ENCODE measurements around the gene FBXL15. TPM values are rescaled to one million over a fixed set of nuclear protein-coding genes. Genes with fewer than 3 reads are reported as not detected.
A peak's percentile ranks its signal among the peaks of the same experiment; 100 is the strongest.

FBXL15 gene
- total and polyA plus RNA-seq, 2 donors (not counting 1 experiment from before 2014, with no cell fraction given) = 2.8 to 7.3 TPM

GRCh38 chr10:102422545-102423129, 2.0 kb downstream of the FBXL15 start:
- H2AFZ ChIP-seq (ENCODE audit: low read length) = peak overlapping the region; percentile 26

GRCh38 chr10:102423372-102423968, 2.8 kb downstream of the FBXL15 start:
- Histone ChIP-seq H3K4me2 (ENCODE audit: extremely low read depth, insufficient read depth, low read length) (no peak overlapping the region), H3K79me2 (ENCODE audit: control insufficient read depth, insufficient read depth, low read length) (peaks cover 3% of the 10 kb centered on the region), H3K9ac (ENCODE audit: insufficient read depth, low read length) (no peak overlapping the region), H3K9me3 (ENCODE audit: control insufficient read depth, insufficient read depth, low read depth, low read length) (no peaks in the 10 kb centered on the region), H4K20me1 (ENCODE audit: control insufficient read depth, extremely low read depth, insufficient read depth, low read length) (peaks cover 2% of the 10 kb centered on the region), H3K4me3 (replicated peaks in 1 of 4; ENCODE audit: control extremely low read depth in 1 of 4, insufficient read depth in 1 of 4, low read depth in 3 of 4, low read length in 4 of 4) (no peak overlapping the region), H3K36me3 (ENCODE audit: control insufficient read depth, insufficient read depth, low read length) (peaks cover 11% of the 10 kb centered on the region), H3K4me1 (ENCODE audit: control insufficient read depth, extremely low read depth, insufficient read depth, low read length) (peaks cover 24% of the 10 kb centered on the region), H3K27ac (ENCODE audit: insufficient read depth, low read length) (no peak overlapping the region), H3K27me3 (ENCODE audit: control insufficient read depth, insufficient read depth, low read length) (peaks cover 7% of the 10 kb centered on the region), H2AFZ (ENCODE audit: low read length) (no peak overlapping the region)
- no peak for TF ChIP-seq EZH2 (IDR thresholded peaks at IDR 0.05; ENCODE audit: low read length, missing control alignments)
- TF ChIP-seq, protein P1, sequence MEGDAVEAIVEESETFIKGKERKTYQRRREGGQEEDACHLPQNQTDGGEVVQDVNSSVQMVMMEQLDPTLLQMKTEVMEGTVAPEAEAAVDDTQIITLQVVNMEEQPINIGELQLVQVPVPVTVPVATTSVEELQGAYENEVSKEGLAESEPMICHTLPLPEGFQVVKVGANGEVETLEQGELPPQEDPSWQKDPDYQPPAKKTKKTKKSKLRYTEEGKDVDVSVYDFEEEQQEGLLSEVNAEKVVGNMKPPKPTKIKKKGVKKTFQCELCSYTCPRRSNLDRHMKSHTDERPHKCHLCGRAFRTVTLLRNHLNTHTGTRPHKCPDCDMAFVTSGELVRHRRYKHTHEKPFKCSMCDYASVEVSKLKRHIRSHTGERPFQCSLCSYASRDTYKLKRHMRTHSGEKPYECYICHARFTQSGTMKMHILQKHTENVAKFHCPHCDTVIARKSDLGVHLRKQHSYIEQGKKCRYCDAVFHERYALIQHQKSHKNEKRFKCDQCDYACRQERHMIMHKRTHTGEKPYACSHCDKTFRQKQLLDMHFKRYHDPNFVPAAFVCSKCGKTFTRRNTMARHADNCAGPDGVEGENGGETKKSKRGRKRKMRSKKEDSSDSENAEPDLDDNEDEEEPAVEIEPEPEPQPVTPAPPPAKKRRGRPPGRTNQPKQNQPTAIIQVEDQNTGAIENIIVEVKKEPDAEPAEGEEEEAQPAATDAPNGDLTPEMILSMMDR (conservative IDR thresholded peaks at IDR 0.05 in 1 of 2, IDR thresholded peaks at IDR 0.05 in 1 of 2; ENCODE audit: low read depth in 1 of 2, low read length in 2 of 2) = no peak
- DNase-seq (ENCODE audit: low read depth in 2 of 2) = no peak

More at GRCh38 chr10:102422545-102423129, 2.0 kb downstream of the FBXL15 start:
- peak; percentile 62 to 71 for DNase-seq (ENCODE audit: low read depth in 2 of 2)
- peak overlapping the region; percentile 72 to 94 (median 92) for H3K4me3 ChIP-seq (replicated peaks in 1 of 4; ENCODE audit: control extremely low read depth in 1 of 4, insufficient read depth in 1 of 4, low read depth in 3 of 4, low read length in 4 of 4)
- no peak overlapping the region for H3K9ac ChIP-seq (ENCODE audit: insufficient read depth, low read length)
- peaks cover 3% of the 10 kb centered on the region for H3K79me2 ChIP-seq (ENCODE audit: control insufficient read depth, insufficient read depth, low read length)
- TF ChIP-seq, protein P1 (conservative IDR thresholded peaks at IDR 0.05 in 1 of 2, IDR thresholded peaks at IDR 0.05 in 1 of 2; ENCODE audit: low read depth in 1 of 2, low read length in 2 of 2) = peak; percentile 56 to 80
- TF ChIP-seq EZH2 (IDR thresholded peaks at IDR 0.05; ENCODE audit: low read length, missing control alignments) = no peak
- H3K36me3 ChIP-seq (ENCODE audit: control insufficient read depth, insufficient read depth, low read length) = peaks cover 11% of the 10 kb centered on the region
- peak overlapping the region; percentile 94 for H3K4me2 ChIP-seq (ENCODE audit: extremely low read depth, insufficient read depth, low read length)
- no peaks in the 10 kb centered on the region for H3K9me3 ChIP-seq (ENCODE audit: control insufficient read depth, insufficient read depth, low read depth, low read length)
- H3K4me1 ChIP-seq (ENCODE audit: control insufficient read depth, extremely low read depth, insufficient read depth, low read length) = peaks cover 24% of the 10 kb centered on the region
- peaks cover 2% of the 10 kb centered on the region for H4K20me1 ChIP-seq (ENCODE audit: control insufficient read depth, extremely low read depth, insufficient read depth, low read length)
- H3K27ac ChIP-seq (ENCODE audit: insufficient read depth, low read length) = peak overlapping the region; percentile 74
- H3K27me3 ChIP-seq (ENCODE audit: control insufficient read depth, insufficient read depth, low read length) = peaks cover 14% of the 10 kb centered on the region

DNA sequence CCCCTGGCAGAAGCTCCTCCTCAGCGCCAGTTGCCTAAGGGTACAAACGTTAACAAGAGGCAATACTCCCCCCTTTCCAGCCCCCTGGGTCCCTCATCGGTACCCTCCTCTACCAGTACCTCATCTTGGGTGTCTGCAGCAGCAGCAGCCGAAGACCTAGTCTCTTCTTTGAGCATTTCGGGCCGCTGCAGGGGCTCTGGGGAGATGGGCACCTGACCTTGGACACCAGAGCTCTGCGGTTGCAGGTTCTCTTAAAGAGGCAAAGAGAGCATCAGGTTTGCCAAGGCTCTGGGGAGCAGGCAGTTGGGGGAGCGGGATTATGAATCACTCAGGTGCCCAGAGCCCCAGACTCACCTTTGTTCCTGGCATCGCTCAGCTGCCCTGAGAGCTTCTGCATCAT, 3.5 kb downstream of the FBXL15 start:
- Histone ChIP-seq H2AFZ (ENCODE audit: low read length) (no peak overlapping the region), H3K79me2 (ENCODE audit: control insufficient read depth, insufficient read depth, low read length) (peaks cover 3% of the 10 kb centered on the region), H4K20me1 (ENCODE audit: control insufficient read depth, extremely low read depth, insufficient read depth, low read length) (peaks cover 2% of the 10 kb centered on the region), H3K4me2 (ENCODE audit: extremely low read depth, insufficient read depth, low read length) (no peak overlapping the region), H3K27me3 (ENCODE audit: control insufficient read depth, insufficient read depth, low read length) (peaks cover 3% of the 10 kb centered on the region), H3K4me3 (replicated peaks in 1 of 4; ENCODE audit: control extremely low read depth in 1 of 4, insufficient read depth in 1 of 4, low read depth in 3 of 4, low read length in 4 of 4) (no peak overlapping the region), H3K27ac (ENCODE audit: insufficient read depth, low read length) (no peak overlapping the region), H3K9ac (ENCODE audit: insufficient read depth, low read length) (no peak overlapping the region), H3K9me3 (ENCODE audit: control insufficient read depth, insufficient read depth, low read depth, low read length) (no peaks in the 10 kb centered on the region), H3K36me3 (ENCODE audit: control insufficient read depth, insufficient read depth, low read length) (peaks cover 11% of the 10 kb centered on the region), H3K4me1 (ENCODE audit: control insufficient read depth, extremely low read depth, insufficient read depth, low read length) (peaks cover 24% of the 10 kb centered on the region)
- TF ChIP-seq, protein P1 (conservative IDR thresholded peaks at IDR 0.05 in 1 of 2, IDR thresholded peaks at IDR 0.05 in 1 of 2; ENCODE audit: low read depth in 1 of 2, low read length in 2 of 2) = no peak
- no peak for TF ChIP-seq EZH2 (IDR thresholded peaks at IDR 0.05; ENCODE audit: low read length, missing control alignments)
- DNase-seq (ENCODE audit: low read depth in 2 of 2) = no peak
